GM18517 (cell line): Measurements from ENCODE around the gene IL1R2.
A peak's percentile ranks its signal among the peaks of the same experiment; 100 is the strongest.

Experiments used
- ATAC-seq: cut with Tn5 transposase; IDR thresholded peaks from one replicate; pipeline ENCODE4 v1.9.1; 2021; ENCODE audit warnings: mild to moderate bottlenecking, moderate library complexity; ENCODE audit not compliant: unreplicated experiment

Gene IL1R2

GRCh38 chr2:102074152-102074783, 82.5 kb downstream of the IL1R2 start:
- peak; percentile 61 for ATAC-seq

GRCh38 chr2:102075479-102075878, 83.7 kb downstream of the IL1R2 start:
- no peak for ATAC-seq

GRCh38 chr2:102076512-102076911, 84.8 kb downstream of the IL1R2 start:
- ATAC-seq = no peak
